NCI-H2029 (cell line): ENCODE data around the gene AFTPH.

Experiments
- DNase-seq: peaks from one replicate; lab custom pipeline; 2025; lab: John Stamatoyannopoulos, UW

Gene AFTPH

DNA sequence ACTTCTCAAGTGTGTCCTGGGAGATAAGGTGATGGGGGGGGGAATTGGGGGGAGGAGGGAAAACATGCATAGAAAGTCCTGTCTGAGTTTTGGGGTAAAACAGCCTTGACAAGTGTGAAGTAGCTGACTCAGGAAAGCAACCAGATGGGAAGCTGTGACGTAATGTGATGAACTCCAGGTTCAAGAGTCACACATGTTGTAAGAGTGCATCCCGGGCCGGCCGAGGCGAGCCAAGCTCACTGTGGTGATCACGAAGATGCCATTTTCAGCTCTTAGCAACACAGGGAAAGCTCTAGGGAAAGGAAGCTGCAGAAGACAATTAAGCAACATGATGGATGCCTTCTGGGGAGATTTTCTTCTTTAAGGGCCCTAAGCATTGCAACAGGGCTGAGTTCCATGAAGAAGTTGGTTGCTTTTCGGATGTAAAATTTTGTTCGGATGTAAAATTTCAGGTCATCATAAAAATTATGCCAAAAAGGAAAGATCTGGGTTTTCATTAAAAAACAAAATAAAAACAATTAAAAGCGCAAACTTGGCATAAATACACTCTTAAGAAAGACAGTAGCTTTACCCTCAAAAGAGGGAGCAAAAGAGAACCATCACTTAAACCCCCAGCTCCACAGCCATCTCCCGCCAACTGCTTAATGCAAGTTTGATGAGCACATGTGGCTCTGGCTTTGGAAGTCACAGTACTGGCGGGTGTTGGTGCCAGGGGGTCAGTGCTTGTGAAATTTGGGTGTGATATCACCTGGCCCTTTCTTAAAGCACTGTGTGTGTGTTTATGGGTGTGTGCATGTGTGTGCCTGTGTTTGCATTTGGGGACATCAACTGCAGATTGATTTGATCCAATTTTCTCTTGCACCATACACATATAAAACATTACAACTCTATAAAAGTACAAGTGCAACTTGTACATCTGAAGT lies 110.5 kb downstream of the AFTPH start:
- no peak for DNase-seq

DNA sequence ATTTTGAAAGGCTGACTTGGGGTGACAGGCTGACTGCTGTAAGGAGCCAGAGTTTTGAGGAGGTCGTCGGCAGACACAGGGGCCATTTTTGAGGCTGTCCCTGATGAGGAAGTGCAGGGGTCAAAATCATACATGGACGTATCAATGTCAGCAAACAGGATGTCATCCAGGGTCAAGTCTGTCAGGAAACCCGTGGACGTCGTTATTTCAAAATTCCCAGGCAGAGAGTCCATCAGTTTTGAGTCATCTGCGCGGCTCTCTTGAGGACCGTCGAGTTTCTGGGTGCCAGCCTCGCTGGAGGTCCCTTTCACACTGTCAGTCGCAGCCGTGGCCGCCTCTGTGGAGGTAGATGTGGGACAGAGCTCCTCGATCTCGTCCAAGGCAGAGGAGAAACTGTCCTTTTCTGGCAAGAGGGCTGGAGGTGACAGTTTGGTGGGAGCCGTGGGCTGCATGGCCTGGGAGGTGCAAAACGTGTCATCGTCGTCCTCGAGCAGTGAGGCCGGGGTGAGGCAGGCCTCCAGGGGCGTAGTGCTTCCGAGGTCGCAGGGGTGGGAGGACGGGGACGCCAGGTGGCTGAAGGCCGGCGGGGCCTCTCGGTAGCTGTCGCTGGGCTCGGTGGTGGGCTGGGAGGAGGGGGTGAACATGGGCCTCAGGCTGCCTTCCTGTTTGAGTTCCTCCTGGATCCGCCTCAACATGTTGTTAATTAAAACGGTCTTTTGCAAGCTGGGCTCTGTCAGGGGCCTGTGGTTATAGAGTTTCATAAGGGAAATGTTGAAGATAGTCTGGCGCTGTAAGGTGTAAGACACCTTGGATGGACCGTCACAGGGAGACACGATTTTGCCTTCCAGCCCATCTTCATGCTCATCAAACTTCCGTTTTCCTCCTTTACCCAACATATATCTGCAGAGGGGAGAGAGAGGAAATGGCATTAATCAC lies 112.1 kb downstream of the AFTPH start:
- no peak for DNase-seq

DNA sequence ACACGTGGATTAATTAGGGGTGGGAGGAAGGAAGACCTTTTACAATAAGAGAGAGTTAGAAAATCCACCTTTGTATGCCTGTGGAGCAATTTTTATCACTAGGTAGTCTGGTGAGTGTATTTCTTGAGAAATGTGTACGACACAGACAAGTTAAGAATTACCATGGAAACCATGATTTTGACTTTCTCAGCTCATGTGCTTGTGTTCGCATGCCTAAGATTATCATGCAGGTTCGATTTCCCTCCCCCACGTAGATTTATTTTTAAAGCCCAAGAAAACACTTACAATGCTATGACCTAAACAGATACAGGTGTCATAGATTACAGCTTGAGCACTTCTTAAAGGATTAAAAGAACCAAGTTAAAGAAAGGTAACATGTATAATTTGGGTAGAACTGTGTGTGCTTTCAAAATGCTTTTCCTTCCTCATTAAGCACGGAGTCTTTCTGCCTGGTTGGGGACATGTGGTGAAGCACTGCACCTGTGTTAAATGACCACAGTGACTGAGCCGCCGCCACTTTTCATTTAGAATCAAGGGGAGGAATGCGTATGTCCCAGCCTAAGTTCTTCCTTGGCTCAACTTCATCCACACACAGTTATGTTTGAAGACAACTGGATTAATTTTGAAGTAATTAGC lies 113.0 kb downstream of the AFTPH start:
- DNase-seq = no peak

DNA sequence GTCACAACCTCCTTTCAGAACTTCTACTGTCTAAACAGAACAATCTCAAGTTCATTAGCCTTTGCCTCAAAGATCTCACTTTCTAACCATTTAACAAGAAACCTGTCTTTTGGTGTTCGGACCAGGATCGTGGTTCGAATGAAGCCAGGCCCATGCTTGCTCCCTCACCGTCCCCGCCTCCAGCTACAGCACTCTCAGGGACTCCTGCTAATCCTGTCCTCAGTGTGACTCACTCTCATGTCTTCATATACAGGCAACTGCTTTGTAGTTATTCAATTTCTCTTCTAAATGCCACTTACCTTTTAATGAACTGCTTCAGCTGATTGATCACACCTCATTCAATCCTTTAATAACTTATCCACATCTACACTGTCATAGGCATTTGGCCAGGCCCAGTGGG lies 113.8 kb downstream of the AFTPH start:
- no peak for DNase-seq

DNA sequence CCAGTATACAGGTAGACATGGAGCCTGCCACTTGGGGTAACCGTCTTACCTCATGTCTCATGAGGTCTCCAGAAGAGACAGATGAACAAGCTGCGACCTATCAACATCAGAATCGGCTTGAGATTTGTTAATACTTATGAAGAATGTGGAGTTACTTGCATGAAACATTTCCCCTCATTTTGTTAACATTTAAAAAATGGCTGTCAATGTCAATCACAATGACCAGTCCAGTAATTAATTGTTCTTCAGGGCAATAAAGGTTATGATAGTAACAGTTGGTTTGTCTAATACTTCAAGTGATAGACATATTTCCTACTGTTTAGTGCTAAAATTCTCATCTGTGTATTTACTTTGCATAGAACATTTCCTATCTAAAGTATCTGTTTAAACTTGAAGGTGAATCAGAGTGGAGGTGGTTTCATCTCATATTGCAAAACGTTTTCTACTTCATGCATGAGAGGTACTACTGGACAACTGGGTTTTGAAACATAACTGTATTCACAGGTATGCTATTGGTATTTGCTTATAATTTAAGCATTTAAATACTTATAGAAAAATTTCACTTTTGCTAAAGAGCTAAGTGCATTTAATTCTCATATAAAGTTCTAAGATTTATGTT lies 114.5 kb downstream of the AFTPH start:
- no peak for DNase-seq

DNA sequence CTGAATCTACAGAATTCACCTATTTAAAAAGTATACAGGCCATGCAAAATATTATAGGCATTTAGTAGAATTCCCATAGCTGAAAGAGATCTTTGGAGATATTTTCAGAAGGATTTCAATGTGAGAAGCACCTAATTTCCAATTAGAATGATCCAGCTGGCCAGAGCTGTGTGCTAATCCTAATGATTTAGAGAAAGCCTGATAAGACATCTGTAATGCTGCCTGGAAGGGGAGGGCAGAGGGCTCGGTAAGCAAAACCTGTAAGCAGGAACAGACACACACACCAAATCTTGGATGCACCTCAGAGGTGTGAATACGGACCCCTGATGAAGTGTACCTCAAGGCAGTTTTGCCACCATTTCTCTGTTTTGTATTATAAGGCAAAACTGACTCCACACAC lies 115.6 kb downstream of the AFTPH start:
- no peak for DNase-seq

DNA sequence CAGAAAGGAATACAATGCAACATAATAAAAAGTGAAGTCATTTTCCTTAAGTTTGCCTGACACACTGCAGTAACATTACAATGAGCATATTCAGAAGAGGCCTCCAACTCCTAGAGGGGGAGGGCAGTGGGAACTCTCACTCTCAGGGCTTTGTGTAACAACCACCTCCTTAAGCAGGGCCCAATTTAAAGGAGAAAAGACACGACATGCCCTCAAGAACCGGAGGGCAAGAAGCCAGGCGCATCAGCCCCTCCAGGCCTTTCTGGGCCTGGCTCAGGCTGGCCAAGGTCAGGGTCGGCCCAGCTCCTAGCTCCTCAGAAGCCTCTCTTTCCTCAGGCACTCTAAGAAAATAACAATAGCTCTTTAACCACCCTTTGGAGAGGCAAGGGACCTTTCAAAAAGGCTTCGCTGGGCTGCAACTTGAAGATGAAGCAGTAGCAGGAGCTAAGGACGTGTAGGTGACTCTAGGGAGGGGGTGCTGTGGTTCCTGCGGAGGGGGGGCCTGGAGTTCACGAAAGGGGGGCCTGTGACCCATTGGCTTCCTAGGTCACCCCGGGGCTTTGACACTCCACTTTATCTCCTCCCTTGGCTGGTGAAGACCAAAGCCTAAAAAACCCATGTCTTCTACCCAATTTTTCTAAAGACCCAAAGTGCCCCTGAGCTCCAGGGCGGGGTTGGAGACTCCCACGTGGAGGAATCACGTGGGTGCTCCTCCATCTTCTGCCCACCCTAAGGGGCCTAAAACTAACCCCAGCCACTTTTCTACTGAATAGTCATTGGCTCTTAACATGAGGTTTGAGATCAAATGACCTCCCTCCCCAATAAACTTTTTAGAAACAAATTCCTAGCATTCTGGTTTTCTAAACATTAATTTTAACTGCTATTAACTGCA lies 116.3 kb downstream of the AFTPH start:
- no peak for DNase-seq

DNA sequence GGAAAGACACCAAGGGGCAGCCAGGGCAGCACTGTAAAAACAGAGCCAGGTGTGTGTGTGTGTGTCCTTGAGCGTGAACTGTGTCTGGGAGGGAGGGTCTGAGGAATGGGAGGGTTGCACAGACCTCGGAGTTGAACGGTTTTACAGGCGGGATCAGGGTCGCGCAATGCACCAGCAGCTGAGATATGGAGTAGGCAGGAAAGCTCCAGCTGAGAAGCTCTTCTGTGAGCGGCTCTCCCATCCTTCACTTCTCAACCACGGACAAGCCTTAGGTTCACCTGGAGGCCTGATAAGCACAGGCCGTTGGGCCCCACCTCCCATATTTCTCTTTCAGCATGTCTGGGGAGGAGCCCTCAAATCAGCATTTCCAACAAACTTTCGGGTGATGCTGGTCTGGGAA lies 117.5 kb downstream of the AFTPH start:
- DNase-seq = no peak
